OCI-LY7 (cell line): Measurements from ENCODE around the gene PLEKHH2. TPM values are rescaled to one million over a fixed set of nuclear protein-coding genes. Genes with fewer than 3 reads are reported as not detected.
A peak's percentile ranks its signal among the peaks of the same experiment; 100 is the strongest.
"Not testable (repeated sequence)": the region's sequence is repeated elsewhere in the genome, so short reads cannot be mapped to it uniquely, and the experiment has no call there.

Source experiments
- BruUV-seq: library from RNA; stranded (reverse); fragments of 400-500 nt; replicated peaks from 2 replicates; lab custom pipeline; 2021; lab: Mats Ljungman, UMichigan
- CTCF ChIA-PET: fragments of 300-600 bp; sonication (Branson Sonifier 250); formaldehyde crosslinking; loops from one replicate; lab custom pipeline; 2022; ENCODE audit warnings: antibody characterized with exemption; ENCODE audit not compliant: unreplicated experiment; lab: Charles Lee
- POLR2A ChIA-PET: fragments of 300-600 bp; sonication (Branson Sonifier 250); formaldehyde crosslinking; loops from one replicate; lab custom pipeline; 2022; ENCODE audit warnings: antibody characterized with exemption; lab: Charles Lee
- DNase-seq: peaks from one replicate; pipeline ENCODE4 v3.0.0-alpha.2; 2015; ENCODE audit warnings: low spot score
- H2AFZ ChIP-seq: fragments of 200-600 bp; sonication (generic), shearing (Covaris generic); 2 replicates; pipeline ENCODE4 v1.6.1; 2014; ENCODE audit warnings: mild to moderate bottlenecking, antibody characterized with exemption, low read length, moderate library complexity
- H3K27ac ChIP-seq: fragments of 200-600 bp; sonication (generic); 2 replicates; pipeline ENCODE4 v1.5.1; 2014; ENCODE audit warnings: mixed run types, low read depth, mild to moderate bottlenecking, moderate library complexity, low read length, inconsistent platforms; ENCODE audit not compliant: poor library complexity, severe bottlenecking
- H3K36me3 ChIP-seq: fragments of 200-600 bp; sonication (generic); 2 replicates; pipeline ENCODE4 v1.6.1; 2014; ENCODE audit warnings: mild to moderate bottlenecking, antibody characterized with exemption, low read length, moderate library complexity, mixed read lengths; ENCODE audit not compliant: insufficient read depth
- H3K4me1 ChIP-seq: fragments of 200-600 bp; sonication (generic); 2 replicates; pipeline ENCODE4 v1.5.1; 2014; ENCODE audit warnings: mild to moderate bottlenecking, low read length; ENCODE audit not compliant: insufficient read depth, poor library complexity, severe bottlenecking
- H3K4me2 ChIP-seq: fragments of 200-600 bp; sonication (generic); 2 replicates; pipeline ENCODE4 v1.6.1; 2014; ENCODE audit warnings: mild to moderate bottlenecking, low read length
- H3K4me3 ChIP-seq: fragments of 200-600 bp; sonication (generic); 2 replicates; pipeline ENCODE4 v1.5.1; 2014; ENCODE audit warnings: mild to moderate bottlenecking, low read depth, low read length; ENCODE audit not compliant: poor library complexity, severe bottlenecking
- H3K79me2 ChIP-seq: fragments of 200-600 bp; sonication (generic); 2 replicates; pipeline ENCODE4 v1.6.1; 2016; ENCODE audit warnings: low read depth, mild to moderate bottlenecking, low read length, moderate library complexity, mixed read lengths; ENCODE audit not compliant: insufficient read depth
- H3K9me2 ChIP-seq: fragments of 200-600 bp; sonication (generic); 2 replicates; pipeline ENCODE4 v1.6.1; 2016; ENCODE audit warnings: mild to moderate bottlenecking, low read length, mixed read lengths; ENCODE audit not compliant: insufficient read depth
- H3K9me3 ChIP-seq: fragments of 200-600 bp; sonication (generic); 2 replicates; pipeline ENCODE4 v1.6.1; 2014; ENCODE audit warnings: mild to moderate bottlenecking, mixed run types, low read length, mixed read lengths
- H4K20me1 ChIP-seq: fragments of 200-600 bp; sonication (generic); 2 replicates; pipeline ENCODE4 v1.6.1; 2014; ENCODE audit warnings: mild to moderate bottlenecking, antibody characterized with exemption, low read length, moderate library complexity, mixed read lengths; ENCODE audit not compliant: insufficient read depth
- CTCF ChIP-seq: fragments of 200-600 bp; sonication (generic); conservative IDR thresholded peaks from 2 replicates; pipeline ENCODE4 v1.5.1; 2014; ENCODE audit warnings: mild to moderate bottlenecking, antibody characterized with exemption, low read length, moderate library complexity, mixed read lengths
- EZH2phosphoT487 ChIP-seq: fragments of 200-600 bp; sonication (generic); IDR thresholded peaks from 2 replicates; pipeline ENCODE4 v1.6.1; 2018; ENCODE audit warnings: low read depth, borderline replicate concordance, mild to moderate bottlenecking, mixed run types, antibody characterized with exemption, low read length, moderate library complexity, mixed read lengths
- intact Hi-C: fragments of 100-400 bp; cut with micrococcal nuclease; formaldehyde crosslinking; loops from one replicate; pipeline ENCODE4 v1.10.0; 2022; ENCODE audit not compliant: unreplicated experiment
- total RNA-seq, 2 experiments: library from RNA; depleted of rRNA in 1 of 2; stranded (reverse); fragments of >200 nt in 1 of 2; shearing (Covaris generic) in 1 of 2; gene quantifications; 2 replicates each; pipeline ENCODE4 v1.2.3, GENCODE V29; 2014 to 2022

The PLEKHH2 gene
- total RNA-seq, 2 experiments from 2014 or later, result 1.5 to 2.6 TPM

DNA sequence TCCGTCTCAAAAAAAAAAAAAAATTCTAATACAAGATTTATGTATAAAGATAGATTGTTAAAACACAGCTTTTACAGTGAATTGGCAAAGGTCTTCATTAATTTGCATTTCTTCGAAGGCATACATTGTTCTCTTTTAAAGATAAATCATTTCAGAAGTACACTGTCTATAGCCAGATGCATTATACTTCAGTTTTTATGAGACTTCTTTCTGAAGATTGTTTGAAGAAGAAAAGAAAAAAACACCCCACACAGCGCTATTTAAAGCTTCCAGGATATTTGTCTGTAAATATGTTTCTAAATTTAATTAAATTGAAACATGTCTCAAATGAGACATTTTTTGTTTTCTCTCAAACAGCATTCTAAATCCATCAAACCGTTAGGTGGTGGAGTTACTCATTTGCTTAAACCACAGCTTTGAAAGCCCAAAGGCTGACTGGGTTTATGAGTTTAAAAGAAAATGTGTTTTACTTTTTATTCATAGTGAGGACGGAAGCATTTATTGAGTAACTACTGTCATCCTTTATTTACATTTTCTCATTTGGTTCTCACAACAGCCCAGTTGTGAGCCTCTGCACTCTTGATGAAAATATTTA is 81.6 kb downstream of the PLEKHH2 start:
- peak; percentile 4 for DNase-seq
- H3K36me3 ChIP-seq, result no peaks in the 10 kb centered on the region
- H3K4me3 ChIP-seq, result no peak overlapping the region
- no peak overlapping the region for H3K27ac ChIP-seq
- no peaks in the 10 kb centered on the region for H3K9me2 ChIP-seq
- H3K9me3 ChIP-seq, result no peaks in the 10 kb centered on the region
- H3K79me2 ChIP-seq, result no peaks in the 10 kb centered on the region
- ChIA-PET CTCF (no interaction called here), POLR2A (interaction anchor here (0.6 to 1.6 kb wide), 3 partner anchors 19 to 637 kb away, joined by 3 read pairs; no protein-coding TSS in a partner anchor)
- H3K4me2 ChIP-seq, result peak overlapping the region; percentile 33
- H3K4me1 ChIP-seq, result peaks cover 8% of the 10 kb centered on the region
- intact Hi-C loops, result no loop called here
- no peak for TF ChIP-seq CTCF
- TF ChIP-seq EZH2phosphoT487, result no peak
- H2AFZ ChIP-seq, result no peak overlapping the region; the same call in 1 of the 2 replicates
- no peaks in the 10 kb centered on the region for H4K20me1 ChIP-seq
- no TSS peak for BruUV-seq

GRCh38 chr2:43724728-43725526 is 87.9 kb downstream of the PLEKHH2 start:
- BruUV-seq, result no TSS peak
- ChIA-PET POLR2A (no interaction called here), CTCF (no interaction called here)
- Histone ChIP-seq H3K27ac (no peak overlapping the region), H3K9me2 (no peaks in the 10 kb centered on the region), H4K20me1 (no peaks in the 10 kb centered on the region), H3K9me3 (no peaks in the 10 kb centered on the region), H2AFZ (no peak overlapping the region), H3K4me3 (no peak overlapping the region), H3K36me3 (no peaks in the 10 kb centered on the region), H3K4me1 (no peaks in the 10 kb centered on the region), H3K4me2 (no peak overlapping the region), H3K79me2 (no peaks in the 10 kb centered on the region)
- DNase-seq, result no peak
- no peak for TF ChIP-seq CTCF
- intact Hi-C loops, result no loop called here

DNA sequence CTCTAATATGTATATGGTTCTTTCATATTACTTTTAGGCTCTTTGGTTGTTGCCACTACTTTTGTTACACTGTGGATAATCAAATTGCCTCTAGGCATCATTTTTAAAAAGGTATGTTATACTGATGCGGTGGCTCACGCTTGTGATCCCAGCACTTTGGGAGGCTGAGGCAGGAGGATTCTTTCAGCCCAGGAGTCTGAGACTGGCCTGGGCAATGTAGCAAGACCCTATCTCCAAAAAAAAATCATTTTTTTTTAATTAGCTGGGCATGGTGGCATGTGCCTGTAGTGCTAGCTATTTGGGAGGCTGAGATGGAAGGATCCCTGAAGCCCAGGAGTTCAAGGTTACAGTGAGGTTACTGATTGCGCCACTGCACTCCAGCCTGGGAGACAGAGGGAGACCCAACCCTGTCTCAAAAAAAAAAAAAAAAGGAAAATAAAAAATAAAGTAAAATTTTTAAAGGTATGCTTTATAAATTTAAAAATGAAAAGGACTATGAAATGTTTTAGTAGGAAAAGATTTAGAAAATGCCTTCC is 88.7 kb downstream of the PLEKHH2 start:
- Histone ChIP-seq H3K4me3 (no peak overlapping the region), H3K79me2 (no peaks in the 10 kb centered on the region), H3K4me2 (no peak overlapping the region), H3K36me3 (no peaks in the 10 kb centered on the region), H2AFZ (no peak overlapping the region), H3K9me3 (no peaks in the 10 kb centered on the region), H3K27ac (no peak overlapping the region), H4K20me1 (no peaks in the 10 kb centered on the region), H3K4me1 (no peaks in the 10 kb centered on the region), H3K9me2 (no peaks in the 10 kb centered on the region)
- CTCF ChIA-PET, result no interaction called here
- TF ChIP-seq EZH2phosphoT487 (no peak), CTCF (no peak)
- POLR2A ChIA-PET, result no interaction called here
- no peak for DNase-seq
- BruUV-seq, result no TSS peak
- intact Hi-C loops, result no loop called here

- H3K27ac ChIP-seq, POLR2A ChIA-PET, H3K4me2 ChIP-seq, H2AFZ ChIP-seq, H3K9me2 ChIP-seq, H3K4me3 ChIP-seq, H3K36me3 ChIP-seq, H3K4me1 ChIP-seq, DNase-seq, H3K9me3 ChIP-seq, H3K79me2 ChIP-seq, H4K20me1 ChIP-seq, BruUV-seq, CTCF ChIA-PET, intact Hi-C loops: not testable (repeated sequence)
Observed at GRCh38 chr2:43726961-43727633, 90.0 kb downstream of the PLEKHH2 start.
